NCI-H146 treated with DMSO at 0.1 percent for 48 hours (cell line): ENCODE measurements around the gene COL6A3.
"Not testable (repeated sequence)": the region's sequence is repeated elsewhere in the genome, so short reads cannot be mapped to it uniquely, and the experiment has no call there.

ENCODE experiments used
- DNase-seq: peaks from one replicate; lab custom pipeline; 2025; ENCODE audit not compliant: unreplicated experiment; lab: John Stamatoyannopoulos, UW

The COL6A3 gene

GRCh38 chr2:237418300-237418699, 4.3 kb upstream of the COL6A3 start:
- DNase-seq: no peak

- DNase-seq: no peak
Observed at GRCh38 chr2:237412988-237413776, 782 bp downstream of the COL6A3 start.

GRCh38 chr2:237412646-237412987, 1.3 kb downstream of the COL6A3 start:
- no peak for DNase-seq

- DNase-seq: no peak
Observed at GRCh38 chr2:237411683-237412423, 2.1 kb downstream of the COL6A3 start.

- DNase-seq: no peak
Observed at GRCh38 chr2:237411092-237411601, 2.8 kb downstream of the COL6A3 start.

GRCh38 chr2:237409263-237409662, 4.7 kb downstream of the COL6A3 start:
- not testable (repeated sequence) for DNase-seq

- DNase-seq: no peak
Observed at GRCh38 chr2:237408335-237409000, 5.5 kb downstream of the COL6A3 start.

GRCh38 chr2:237407700-237408099, 6.3 kb downstream of the COL6A3 start:
- DNase-seq: no peak

- no peak for DNase-seq
Observed at GRCh38 chr2:237406371-237406895, 7.5 kb downstream of the COL6A3 start.

GRCh38 chr2:237405605-237406004, 8.4 kb downstream of the COL6A3 start:
- DNase-seq: no peak

GRCh38 chr2:237405006-237405559, 8.9 kb downstream of the COL6A3 start:
- DNase-seq: no peak

- no peak for DNase-seq
Observed at GRCh38 chr2:237404413-237404812, 9.6 kb downstream of the COL6A3 start.

- DNase-seq: no peak
Observed at GRCh38 chr2:237403024-237403882, 10.7 kb downstream of the COL6A3 start.

- DNase-seq: no peak
Observed at GRCh38 chr2:237400199-237400598, 13.8 kb downstream of the COL6A3 start.

GRCh38 chr2:237397072-237397471, 16.9 kb downstream of the COL6A3 start:
- no peak for DNase-seq

- DNase-seq: no peak
Observed at GRCh38 chr2:237393523-237393922, 20.4 kb downstream of the COL6A3 start.

GRCh38 chr2:237392186-237392585, 21.8 kb downstream of the COL6A3 start:
- DNase-seq: no peak

GRCh38 chr2:237391140-237391539, 22.8 kb downstream of the COL6A3 start:
- no peak for DNase-seq

GRCh38 chr2:237390235-237390634, 23.7 kb downstream of the COL6A3 start:
- DNase-seq: no peak

GRCh38 chr2:237389831-237390230, 24.1 kb downstream of the COL6A3 start:
- no peak for DNase-seq
